GM12878 (cell line): ENCODE data around the gene ARHGAP12.

ENCODE experiments used
- CBX5 ChIP-seq: sonication (generic); IDR thresholded peaks from 2 replicates; pipeline ENCODE4 v1.6.1; 2016; ENCODE audit warnings: low read depth, moderate library complexity, mild to moderate bottlenecking, inconsistent platforms
- CHD4 ChIP-seq: fragments of 200-600 bp; sonication (generic); IDR thresholded peaks from 2 replicates; pipeline ENCODE4 v1.6.1; 2016; ENCODE audit warnings: mild to moderate bottlenecking
- CTCF ChIP-seq, 3 experiments: IDR thresholded peaks in 2 of 3; conservative IDR thresholded peaks in 1 of 3; 2 replicates each; pipeline ENCODE4 v1.5.1; 2011; ENCODE audit warnings: low read depth in 3 of 3, low read length in 3 of 3, mild to moderate bottlenecking in 3 of 3, control low read depth in 2 of 3, moderate library complexity in 2 of 3, inconsistent platforms in 1 of 3, mixed read lengths in 1 of 3; ENCODE audit not compliant: control insufficient read depth in 2 of 3, insufficient read depth in 1 of 3; ENCODE audit errors: extremely low read depth in 1 of 3
- EGR1 ChIP-seq, 2 experiments: IDR thresholded peaks; 1 replicate in 1 of 2; 2 replicates in 1 of 2; pipeline ENCODE4 v1.6.1; 2011 to 2012; ENCODE audit warnings: low read depth in 2 of 2, low read length in 2 of 2, borderline replicate concordance in 1 of 2, mild to moderate bottlenecking in 1 of 2, moderate library complexity in 1 of 2
- FOS ChIP-seq: IDR thresholded peaks from 3 replicates; pipeline ENCODE4 v1.6.1; 2011; ENCODE audit warnings: borderline replicate concordance; ENCODE audit not compliant: insufficient read length; ENCODE audit errors: extremely low read depth
- MTA2 ChIP-seq: fragments of 450-650 bp; IDR thresholded peaks from 2 replicates; pipeline ENCODE4 v1.6.1; 2016; ENCODE audit warnings: low read depth, mild to moderate bottlenecking, moderate library complexity
- PKNOX1 ChIP-seq: fragments of 450-650 bp; IDR thresholded peaks from 2 replicates; pipeline ENCODE4 v1.6.1; 2016; ENCODE audit warnings: mild to moderate bottlenecking
- POLR2A ChIP-seq: IDR thresholded peaks from 2 replicates; pipeline ENCODE4 v1.6.1; 2011; ENCODE audit warnings: low read depth, mild to moderate bottlenecking, low read length
- RAD51 ChIP-seq: fragments of 450-650 bp; IDR thresholded peaks from 2 replicates; pipeline ENCODE4 v1.6.1; 2016; ENCODE audit warnings: moderate library complexity, mild to moderate bottlenecking, inconsistent platforms
- TCF12 ChIP-seq: IDR thresholded peaks from 2 replicates; pipeline ENCODE4 v1.6.1; 2011; ENCODE audit warnings: low read depth, mild to moderate bottlenecking, low read length
- WRNIP1 ChIP-seq: IDR thresholded peaks from 2 replicates; pipeline ENCODE4 v1.6.1; 2011; ENCODE audit warnings: low read depth, low read length, improper control_type of control experiment, borderline replicate concordance
- ZNF24 ChIP-seq: fragments of 450-650 bp; IDR thresholded peaks from 2 replicates; pipeline ENCODE4 v1.6.1; 2017; ENCODE audit warnings: antibody characterized with exemption, mild to moderate bottlenecking

GRCh38 chr10:31930856-31931255 is 2.2 kb upstream of the ARHGAP12 start:
- TF ChIP-seq CTCF (IDR thresholded peaks at IDR 0.05 in 2 of 3, conservative IDR thresholded peaks at IDR 0.05 in 1 of 3; ENCODE audit: control insufficient read depth in 2 of 3, extremely low read depth in 1 of 3, insufficient read depth in 1 of 3, low read depth in 3 of 3, low read length in 3 of 3) (no peak), POLR2A (no peak), MTA2 (no peak), EGR1 (IDR thresholded peaks at IDR 0.05; ENCODE audit: borderline replicate concordance in 1 of 2, low read depth in 2 of 2, low read length in 2 of 2) (no peak), ZNF24 (no peak), TCF12 (no peak), FOS (no peak), RAD51 (no peak), CBX5 (no peak), PKNOX1 (no peak), CHD4 (no peak), WRNIP1 (no peak)
